ENCODE data around the gene BRD1.

DNA sequence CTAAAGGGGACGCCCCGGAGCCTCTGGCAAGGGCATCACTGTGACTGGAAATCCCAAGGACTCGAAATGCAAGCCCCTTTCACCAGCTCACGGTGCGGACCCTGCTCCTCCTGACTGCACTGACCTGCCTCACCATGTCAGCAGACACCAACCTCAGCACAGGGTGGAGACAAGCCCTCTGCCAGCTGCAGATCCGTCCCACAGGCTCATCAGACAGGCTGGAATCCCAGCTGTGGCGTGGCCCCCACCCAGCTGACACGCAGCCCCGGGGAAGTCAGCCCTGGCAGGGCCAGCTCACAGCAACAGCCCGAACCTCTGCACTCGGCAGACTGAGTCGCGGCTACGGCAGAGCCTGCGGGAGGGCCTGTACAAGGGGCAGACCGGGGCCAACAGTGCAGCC is 36.8 kb downstream of the BRD1 start:
- TF ChIP-seq, protein P1, sequence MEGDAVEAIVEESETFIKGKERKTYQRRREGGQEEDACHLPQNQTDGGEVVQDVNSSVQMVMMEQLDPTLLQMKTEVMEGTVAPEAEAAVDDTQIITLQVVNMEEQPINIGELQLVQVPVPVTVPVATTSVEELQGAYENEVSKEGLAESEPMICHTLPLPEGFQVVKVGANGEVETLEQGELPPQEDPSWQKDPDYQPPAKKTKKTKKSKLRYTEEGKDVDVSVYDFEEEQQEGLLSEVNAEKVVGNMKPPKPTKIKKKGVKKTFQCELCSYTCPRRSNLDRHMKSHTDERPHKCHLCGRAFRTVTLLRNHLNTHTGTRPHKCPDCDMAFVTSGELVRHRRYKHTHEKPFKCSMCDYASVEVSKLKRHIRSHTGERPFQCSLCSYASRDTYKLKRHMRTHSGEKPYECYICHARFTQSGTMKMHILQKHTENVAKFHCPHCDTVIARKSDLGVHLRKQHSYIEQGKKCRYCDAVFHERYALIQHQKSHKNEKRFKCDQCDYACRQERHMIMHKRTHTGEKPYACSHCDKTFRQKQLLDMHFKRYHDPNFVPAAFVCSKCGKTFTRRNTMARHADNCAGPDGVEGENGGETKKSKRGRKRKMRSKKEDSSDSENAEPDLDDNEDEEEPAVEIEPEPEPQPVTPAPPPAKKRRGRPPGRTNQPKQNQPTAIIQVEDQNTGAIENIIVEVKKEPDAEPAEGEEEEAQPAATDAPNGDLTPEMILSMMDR (IDR thresholded peaks at IDR 0.05; ENCODE audit: insufficient read depth, low read depth, low read length) = no peak
- no peak for TF ChIP-seq EZH2 (IDR thresholded peaks at IDR 0.05; ENCODE audit: insufficient read depth, low read length)

Data from astrocyte (in vitro differentiated cells and primary cell).